ENCODE results near the gene DHRS9.

DNA sequence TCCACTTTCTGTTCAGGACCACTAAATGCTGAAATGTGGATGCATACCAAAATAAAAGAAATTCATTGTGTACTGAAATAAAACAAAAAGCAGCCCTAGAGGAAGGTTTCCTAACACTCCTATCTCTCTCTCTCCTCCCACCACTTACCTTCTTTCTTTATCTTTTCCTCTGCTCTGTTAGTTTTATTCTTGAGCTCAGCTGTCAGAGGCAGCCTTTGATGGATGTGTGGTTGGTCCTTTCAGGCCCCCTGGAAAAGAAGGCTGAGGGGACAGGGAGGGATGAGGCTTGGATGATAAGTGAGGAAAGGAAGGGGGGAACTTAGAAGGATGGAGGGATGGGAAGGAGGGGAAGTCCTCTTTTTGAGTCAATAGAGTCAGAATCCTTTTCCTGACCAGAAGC, 47.6 kb downstream of the DHRS9 start:
- TF ChIP-seq, protein P1, sequence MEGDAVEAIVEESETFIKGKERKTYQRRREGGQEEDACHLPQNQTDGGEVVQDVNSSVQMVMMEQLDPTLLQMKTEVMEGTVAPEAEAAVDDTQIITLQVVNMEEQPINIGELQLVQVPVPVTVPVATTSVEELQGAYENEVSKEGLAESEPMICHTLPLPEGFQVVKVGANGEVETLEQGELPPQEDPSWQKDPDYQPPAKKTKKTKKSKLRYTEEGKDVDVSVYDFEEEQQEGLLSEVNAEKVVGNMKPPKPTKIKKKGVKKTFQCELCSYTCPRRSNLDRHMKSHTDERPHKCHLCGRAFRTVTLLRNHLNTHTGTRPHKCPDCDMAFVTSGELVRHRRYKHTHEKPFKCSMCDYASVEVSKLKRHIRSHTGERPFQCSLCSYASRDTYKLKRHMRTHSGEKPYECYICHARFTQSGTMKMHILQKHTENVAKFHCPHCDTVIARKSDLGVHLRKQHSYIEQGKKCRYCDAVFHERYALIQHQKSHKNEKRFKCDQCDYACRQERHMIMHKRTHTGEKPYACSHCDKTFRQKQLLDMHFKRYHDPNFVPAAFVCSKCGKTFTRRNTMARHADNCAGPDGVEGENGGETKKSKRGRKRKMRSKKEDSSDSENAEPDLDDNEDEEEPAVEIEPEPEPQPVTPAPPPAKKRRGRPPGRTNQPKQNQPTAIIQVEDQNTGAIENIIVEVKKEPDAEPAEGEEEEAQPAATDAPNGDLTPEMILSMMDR (IDR thresholded peaks at IDR 0.05), result no peak
- no peak for TF ChIP-seq POLR2A (IDR thresholded peaks at IDR 0.05)
